Gastroesophageal sphincter (tissue), 4 donors: Measurements from ENCODE around the gene SLC8A1. TPM values are rescaled to one million over a fixed set of nuclear protein-coding genes. Genes with fewer than 3 reads are reported as not detected.
A peak's percentile ranks its signal among the peaks of the same experiment; 100 is the strongest.

Source experiments
- ATAC-seq: fragments of 150-250 bp; one replicate; pipeline ENCODE4 v1.9.1; 2016; ENCODE audit warnings: mild to moderate bottlenecking, moderate library complexity
- H3K27ac ChIP-seq, 4 donors: fragments of 200-600 bp; sonication (generic) in 3 of 4; 1 replicate in 3 of 4; 2 replicates in 1 of 4; pipeline ENCODE4 v1.5.1; 2016 to 2019
- H3K27me3 ChIP-seq: fragments of 200-600 bp; sonication (generic); one replicate; pipeline ENCODE4 v1.5.1; 2019
- H3K36me3 ChIP-seq, 2 donors: fragments of 200-600 bp; sonication (generic); one replicate each; pipeline ENCODE4 v1.5.1; 2019; ENCODE audit warnings: control low read depth in 1 of 2
- H3K4me1 ChIP-seq, 3 donors: fragments of 200-600 bp; sonication (generic); 1 replicate in 2 of 3; 2 replicates in 1 of 3; pipeline ENCODE4 v1.5.1; 2016 to 2019; ENCODE audit warnings: control low read depth in 2 of 3
- H3K4me3 ChIP-seq, 2 donors: fragments of 200-600 bp; sonication (generic); one replicate each; pipeline ENCODE4 v1.5.1; 2019; ENCODE audit warnings: mild to moderate bottlenecking in 1 of 2, moderate library complexity in 1 of 2
- H3K9me3 ChIP-seq, 3 donors: fragments of 200-600 bp; sonication (generic); one replicate each; pipeline ENCODE4 v1.5.1; 2017 to 2019; ENCODE audit warnings: control low read depth in 2 of 3
- EP300 ChIP-seq: sonication (generic); formaldehyde crosslinking; IDR thresholded peaks from one replicate; pipeline ENCODE4 v1.6.1; 2017; ENCODE audit warnings: antibody characterized with exemption, mild to moderate bottlenecking
- POLR2A ChIP-seq, 2 donors: fragments of 450-650 bp; IDR thresholded peaks; one replicate each; pipeline ENCODE4 v1.6.1; 2017; ENCODE audit warnings: antibody characterized with exemption in 2 of 2, mild to moderate bottlenecking in 2 of 2, moderate library complexity in 1 of 2
- POLR2AphosphoS5 ChIP-seq: sonication (generic); formaldehyde crosslinking; IDR thresholded peaks from one replicate; pipeline ENCODE4 v1.6.1; 2017; ENCODE audit warnings: antibody characterized with exemption
- WGBS, 2 donors: methylation state at CpG; one replicate each; pipeline ENCODE4 v1.1.5; 2018; ENCODE audit warnings: low coverage in 1 of 2; 5-methylcytosine and 5-hydroxymethylcytosine counted together
- total RNA-seq, 4 donors: library from RNA; depleted of rRNA; stranded (reverse); fragments of >200 nt; gene quantifications; one replicate each; pipeline ENCODE4 v1.1.0, GENCODE V29; 2016
- TF ChIP-seq, protein P1 (sequence below), 4 experiments: fragments of 200-600 bp in 2 of 4; fragments of 450-650 bp in 2 of 4; sonication (generic) in 1 of 4; IDR thresholded peaks; one replicate each; pipeline ENCODE4 v1.5.1; 2017 to 2019; ENCODE audit warnings: antibody characterized with exemption in 4 of 4, mild to moderate bottlenecking in 2 of 4, moderate library complexity in 2 of 4

The SLC8A1 gene
- total RNA-seq, 4 donors from 2014 or later, result 76.3 to 168 (median 146) TPM

DNA sequence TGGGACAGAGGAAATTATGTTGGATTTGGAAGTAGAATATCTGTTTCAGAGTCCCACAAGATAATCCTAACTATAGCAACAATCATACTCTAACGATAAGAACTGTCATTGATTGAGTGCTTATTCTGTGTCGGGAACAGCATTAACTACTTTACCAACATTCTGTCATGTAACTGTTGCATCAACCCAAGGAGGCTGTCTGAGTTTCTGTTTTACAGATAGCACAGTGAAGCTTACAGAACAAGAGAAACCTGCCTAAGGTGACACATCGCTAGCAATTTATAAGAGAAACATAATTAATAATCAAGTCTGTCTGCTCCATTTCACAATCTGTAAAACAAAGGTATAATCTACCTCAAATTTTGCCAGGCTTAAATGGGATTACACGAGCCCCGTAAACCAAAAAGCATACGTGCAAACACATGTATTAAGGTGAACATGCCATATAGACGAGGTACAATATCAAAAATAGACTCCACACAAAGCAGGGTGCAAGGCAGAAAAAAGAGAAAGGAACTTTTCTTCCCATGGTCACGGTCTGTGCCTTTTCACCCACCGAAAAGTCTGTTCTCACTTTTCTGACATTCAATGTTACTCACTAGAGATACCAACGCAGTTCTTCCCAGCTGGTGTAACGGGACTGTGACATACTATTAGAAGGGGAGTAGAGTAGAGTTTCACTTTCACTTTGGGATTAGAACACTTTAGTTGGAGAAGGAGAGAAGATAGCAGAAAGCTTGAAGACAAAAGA, 37.2 kb upstream of the SLC8A1 start:
- no peaks in the 10 kb centered on the region for H3K9me3 ChIP-seq
- H3K4me1 ChIP-seq, result peaks cover 0 to 27% (median 3%) of the 10 kb centered on the region in 3 donors
- TF ChIP-seq, protein P1, sequence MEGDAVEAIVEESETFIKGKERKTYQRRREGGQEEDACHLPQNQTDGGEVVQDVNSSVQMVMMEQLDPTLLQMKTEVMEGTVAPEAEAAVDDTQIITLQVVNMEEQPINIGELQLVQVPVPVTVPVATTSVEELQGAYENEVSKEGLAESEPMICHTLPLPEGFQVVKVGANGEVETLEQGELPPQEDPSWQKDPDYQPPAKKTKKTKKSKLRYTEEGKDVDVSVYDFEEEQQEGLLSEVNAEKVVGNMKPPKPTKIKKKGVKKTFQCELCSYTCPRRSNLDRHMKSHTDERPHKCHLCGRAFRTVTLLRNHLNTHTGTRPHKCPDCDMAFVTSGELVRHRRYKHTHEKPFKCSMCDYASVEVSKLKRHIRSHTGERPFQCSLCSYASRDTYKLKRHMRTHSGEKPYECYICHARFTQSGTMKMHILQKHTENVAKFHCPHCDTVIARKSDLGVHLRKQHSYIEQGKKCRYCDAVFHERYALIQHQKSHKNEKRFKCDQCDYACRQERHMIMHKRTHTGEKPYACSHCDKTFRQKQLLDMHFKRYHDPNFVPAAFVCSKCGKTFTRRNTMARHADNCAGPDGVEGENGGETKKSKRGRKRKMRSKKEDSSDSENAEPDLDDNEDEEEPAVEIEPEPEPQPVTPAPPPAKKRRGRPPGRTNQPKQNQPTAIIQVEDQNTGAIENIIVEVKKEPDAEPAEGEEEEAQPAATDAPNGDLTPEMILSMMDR (IDR thresholded peaks at IDR 0.05), result no peak
- TF ChIP-seq EP300 (no peak), POLR2AphosphoS5 (no peak), POLR2A (IDR thresholded peaks at IDR 0.05) (no peak)
- H3K36me3 ChIP-seq, result no peaks in the 10 kb centered on the region
- no peaks in the 10 kb centered on the region for H3K27me3 ChIP-seq
- WGBS, 2 donors, result 36 to 38% methylated on average over 11 of the region's 11 CpGs
- peak overlapping the region; percentile 62 to 73 (median 68) for H3K27ac ChIP-seq
- H3K4me3 ChIP-seq, result peak overlapping the region; percentile 48 to 86
- ATAC-seq, result peak; percentile 77

DNA sequence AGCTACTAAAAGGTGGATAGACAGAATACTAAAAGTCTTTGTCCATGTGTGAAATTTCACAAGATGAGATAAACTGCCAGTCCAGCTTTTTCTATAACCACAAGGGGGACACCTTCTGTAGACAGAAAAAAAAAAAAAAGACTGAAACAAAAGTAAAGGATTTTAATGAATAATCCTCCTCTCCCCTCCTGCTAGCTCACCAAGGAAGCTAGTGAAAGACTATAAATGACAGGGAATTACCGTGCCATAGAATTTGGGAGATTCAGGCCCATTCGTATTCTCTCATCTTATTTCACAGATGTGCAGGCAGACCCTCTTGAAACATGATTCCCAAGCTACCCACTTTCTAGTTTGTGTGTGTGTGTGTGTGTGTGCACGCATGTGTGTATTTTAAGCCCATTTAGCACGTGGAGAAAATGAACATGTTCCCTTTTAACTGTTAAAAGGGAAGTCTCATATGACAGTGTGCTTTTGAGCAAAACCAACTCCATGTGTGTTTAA, 36.3 kb upstream of the SLC8A1 start:
- no peaks in the 10 kb centered on the region for H3K27me3 ChIP-seq
- WGBS, 2 donors, result 28 to 35% methylated on average over 4 of the region's 4 CpGs
- H3K4me3 ChIP-seq, result peak overlapping the region in 1 of 2 donors; percentile 22
- no peak for TF ChIP-seq POLR2A (IDR thresholded peaks at IDR 0.05)
- TF ChIP-seq, protein P1 (IDR thresholded peaks at IDR 0.05), result peak; percentile 20 to 66 (median 56)
- H3K9me3 ChIP-seq, result no peaks in the 10 kb centered on the region
- peak; percentile 21 for ATAC-seq
- H3K36me3 ChIP-seq, result no peaks in the 10 kb centered on the region
- peaks cover 0 to 27% (median 3%) of the 10 kb centered on the region in 3 donors for H3K4me1 ChIP-seq
- peak overlapping the region in 2 of 4 donors; percentile 35 to 66 for H3K27ac ChIP-seq

DNA sequence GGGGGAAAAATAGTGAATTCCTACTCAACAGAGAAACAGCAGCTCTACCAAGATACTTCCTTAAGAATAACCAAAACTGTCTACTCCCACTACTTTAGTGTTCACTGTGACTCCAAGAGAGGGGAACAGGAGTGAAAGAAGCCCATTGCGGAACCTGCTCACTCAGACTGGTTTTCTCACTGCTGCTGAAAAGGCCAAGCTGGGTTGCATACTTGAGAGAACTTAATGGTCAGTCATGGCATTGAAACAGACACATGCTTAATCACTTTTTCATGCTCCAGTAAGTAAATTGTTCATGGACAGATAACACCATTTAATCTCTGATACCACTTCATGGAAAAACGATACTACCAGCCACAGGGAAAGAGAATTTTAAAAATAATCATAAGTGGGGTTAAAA, 35.7 kb upstream of the SLC8A1 start:
- Histone ChIP-seq H3K27me3 (no peaks in the 10 kb centered on the region), H3K9me3 (no peaks in the 10 kb centered on the region), H3K36me3 (no peaks in the 10 kb centered on the region), H3K4me3 (no peak overlapping the region), H3K4me1 (peaks cover 0 to 27% (median 3%) of the 10 kb centered on the region in 3 donors), H3K27ac (peak overlapping the region in 1 of 4 donors; percentile 66)
- no peak for TF ChIP-seq POLR2A (IDR thresholded peaks at IDR 0.05)
- TF ChIP-seq, protein P1 (IDR thresholded peaks at IDR 0.05), result no peak
- TF ChIP-seq EP300, result no peak
- 55 to 66% methylated on average over 2 of the region's 2 CpGs for WGBS, 2 donors
- ATAC-seq, result peak; percentile 49

DNA sequence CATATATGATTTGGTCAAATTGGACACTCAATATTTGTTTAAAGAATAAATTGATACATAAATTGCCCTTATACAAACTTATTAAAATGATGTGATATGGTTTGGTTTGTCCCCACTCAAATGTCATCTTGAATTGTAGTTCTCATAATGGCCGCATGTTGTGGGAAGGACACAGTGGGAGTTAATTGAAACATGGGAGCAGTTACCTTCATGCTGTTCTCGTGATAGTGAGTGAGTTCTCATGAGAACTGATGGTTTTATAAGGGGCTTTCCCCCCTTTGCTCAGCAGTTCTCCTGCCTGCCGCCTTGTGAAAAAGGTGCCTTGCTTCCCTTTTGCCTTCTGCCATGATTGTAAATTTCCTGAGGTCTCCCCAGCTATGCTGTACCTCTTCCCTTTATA, 34.0 kb upstream of the SLC8A1 start:
- no peak for TF ChIP-seq POLR2AphosphoS5
- TF ChIP-seq, protein P1 (IDR thresholded peaks at IDR 0.05), result no peak
- no peak for TF ChIP-seq POLR2A (IDR thresholded peaks at IDR 0.05)
- no peak for TF ChIP-seq EP300
- H3K36me3 ChIP-seq, result no peaks in the 10 kb centered on the region
- H3K27me3 ChIP-seq, result no peaks in the 10 kb centered on the region
- H3K4me1 ChIP-seq, result peaks cover 0 to 27% (median 3%) of the 10 kb centered on the region in 3 donors
- H3K27ac ChIP-seq, result no peak overlapping the region
- ATAC-seq, result no peak
- no peak overlapping the region for H3K4me3 ChIP-seq
- WGBS, 2 donors, result 93 to 95% methylated on average over 3 of the region's 3 CpGs
- no peaks in the 10 kb centered on the region for H3K9me3 ChIP-seq

DNA sequence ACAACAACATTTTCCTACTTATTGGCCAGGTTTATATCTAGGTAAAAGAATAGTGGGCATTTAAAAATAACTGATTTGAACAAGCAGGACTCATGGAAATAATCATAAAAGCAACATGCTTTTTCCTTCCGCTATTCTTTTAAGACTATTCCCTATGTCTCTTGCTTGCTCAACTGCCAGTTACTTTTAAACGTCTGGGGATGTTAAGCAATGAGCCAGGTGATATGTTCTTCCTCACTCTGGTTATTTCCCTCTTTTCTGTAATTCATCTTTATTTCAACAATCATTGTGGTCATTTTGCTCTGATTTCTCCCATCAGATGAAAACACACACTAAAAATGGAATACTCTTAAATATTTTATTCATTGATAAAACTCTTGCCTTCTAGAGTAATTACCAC, 33.4 kb upstream of the SLC8A1 start:
- 75 to 85% methylated on average over 2 of the region's 2 CpGs for WGBS, 2 donors
- Histone ChIP-seq H3K4me1 (peaks cover 0 to 27% (median 3%) of the 10 kb centered on the region in 3 donors), H3K27me3 (no peaks in the 10 kb centered on the region), H3K4me3 (no peak overlapping the region), H3K27ac (no peak overlapping the region), H3K36me3 (no peaks in the 10 kb centered on the region), H3K9me3 (no peaks in the 10 kb centered on the region)
- no peak for ATAC-seq
- TF ChIP-seq EP300 (no peak), POLR2AphosphoS5 (no peak), POLR2A (IDR thresholded peaks at IDR 0.05) (no peak)
- TF ChIP-seq, protein P1 (IDR thresholded peaks at IDR 0.05), result no peak
